GM13977 (cell line): Measurements from ENCODE around the gene TMEM18.

ENCODE experiments used
- DNase-seq: peaks from one replicate; pipeline ENCODE4 v3.0.0; 2012; ENCODE audit warnings: low spot score
- in situ Hi-C: fragments of 300-500 bp; cut with MboI; formaldehyde crosslinking; loops from one replicate; pipeline ENCODE4 v1.12.0; 2022; ENCODE audit warnings: low sequenced_read_pairs, low pct_unique_long_range_greater_than_20kb, mixed read lengths, inconsistent platforms; ENCODE audit not compliant: unreplicated experiment
- TF ChIP-seq, protein P1 (sequence below): IDR thresholded peaks from 2 replicates; pipeline ENCODE4 v1.5.1; 2012; ENCODE audit warnings: mild to moderate bottlenecking, control low read depth; ENCODE audit not compliant: insufficient read depth; ENCODE audit errors: extremely low read depth, missing control alignments

Gene TMEM18

DNA sequence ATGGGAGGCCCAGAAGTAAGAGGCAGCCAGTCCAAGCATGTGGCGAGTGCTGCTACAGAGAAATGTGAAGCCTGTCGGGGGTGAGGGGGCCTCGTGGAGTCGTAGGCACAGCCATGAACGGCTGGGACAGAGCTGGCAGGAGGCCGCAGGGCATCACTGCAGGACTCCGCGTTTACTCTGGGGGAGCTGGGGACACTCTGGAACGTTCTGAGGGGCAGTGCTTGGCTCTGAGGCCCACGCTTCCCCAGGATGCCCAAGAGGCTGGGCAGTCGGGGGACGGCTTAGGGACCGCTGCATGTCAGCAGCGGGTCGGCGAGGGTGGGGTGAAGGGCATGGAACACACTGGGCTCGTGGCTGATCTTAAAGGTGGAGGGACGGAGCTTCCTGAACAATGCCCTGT, 6.6 kb downstream of the TMEM18 start:
- no peak for DNase-seq
- TF ChIP-seq, protein P1, sequence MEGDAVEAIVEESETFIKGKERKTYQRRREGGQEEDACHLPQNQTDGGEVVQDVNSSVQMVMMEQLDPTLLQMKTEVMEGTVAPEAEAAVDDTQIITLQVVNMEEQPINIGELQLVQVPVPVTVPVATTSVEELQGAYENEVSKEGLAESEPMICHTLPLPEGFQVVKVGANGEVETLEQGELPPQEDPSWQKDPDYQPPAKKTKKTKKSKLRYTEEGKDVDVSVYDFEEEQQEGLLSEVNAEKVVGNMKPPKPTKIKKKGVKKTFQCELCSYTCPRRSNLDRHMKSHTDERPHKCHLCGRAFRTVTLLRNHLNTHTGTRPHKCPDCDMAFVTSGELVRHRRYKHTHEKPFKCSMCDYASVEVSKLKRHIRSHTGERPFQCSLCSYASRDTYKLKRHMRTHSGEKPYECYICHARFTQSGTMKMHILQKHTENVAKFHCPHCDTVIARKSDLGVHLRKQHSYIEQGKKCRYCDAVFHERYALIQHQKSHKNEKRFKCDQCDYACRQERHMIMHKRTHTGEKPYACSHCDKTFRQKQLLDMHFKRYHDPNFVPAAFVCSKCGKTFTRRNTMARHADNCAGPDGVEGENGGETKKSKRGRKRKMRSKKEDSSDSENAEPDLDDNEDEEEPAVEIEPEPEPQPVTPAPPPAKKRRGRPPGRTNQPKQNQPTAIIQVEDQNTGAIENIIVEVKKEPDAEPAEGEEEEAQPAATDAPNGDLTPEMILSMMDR = no peak
- in situ Hi-C loops = no loop called here

- DNase-seq = no peak
- in situ Hi-C loops = no loop called here
- TF ChIP-seq, protein P1 = no peak
Observed at GRCh38 chr2:669323-669722, 7.9 kb downstream of the TMEM18 start.

DNA sequence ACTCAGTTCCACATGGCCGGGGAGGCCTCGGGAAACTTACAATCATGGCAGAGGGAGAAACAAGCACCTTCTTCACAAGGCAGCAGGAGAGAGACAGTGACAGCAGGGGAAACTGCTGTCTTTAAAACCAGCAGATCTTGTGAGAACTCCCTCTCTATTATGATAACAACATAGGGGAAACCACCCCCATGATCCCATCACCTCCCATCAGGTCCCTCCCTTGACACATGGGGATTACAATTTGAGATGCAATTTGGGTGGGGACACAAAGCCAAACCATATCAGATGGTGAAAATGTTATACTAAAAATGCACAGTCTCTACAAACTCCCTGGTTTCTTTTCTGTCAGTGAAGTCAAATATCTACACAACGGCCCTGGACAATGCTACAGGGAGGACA, 9.2 kb downstream of the TMEM18 start:
- TF ChIP-seq, protein P1 = no peak
- DNase-seq = no peak
- in situ Hi-C loops = no loop called here

DNA sequence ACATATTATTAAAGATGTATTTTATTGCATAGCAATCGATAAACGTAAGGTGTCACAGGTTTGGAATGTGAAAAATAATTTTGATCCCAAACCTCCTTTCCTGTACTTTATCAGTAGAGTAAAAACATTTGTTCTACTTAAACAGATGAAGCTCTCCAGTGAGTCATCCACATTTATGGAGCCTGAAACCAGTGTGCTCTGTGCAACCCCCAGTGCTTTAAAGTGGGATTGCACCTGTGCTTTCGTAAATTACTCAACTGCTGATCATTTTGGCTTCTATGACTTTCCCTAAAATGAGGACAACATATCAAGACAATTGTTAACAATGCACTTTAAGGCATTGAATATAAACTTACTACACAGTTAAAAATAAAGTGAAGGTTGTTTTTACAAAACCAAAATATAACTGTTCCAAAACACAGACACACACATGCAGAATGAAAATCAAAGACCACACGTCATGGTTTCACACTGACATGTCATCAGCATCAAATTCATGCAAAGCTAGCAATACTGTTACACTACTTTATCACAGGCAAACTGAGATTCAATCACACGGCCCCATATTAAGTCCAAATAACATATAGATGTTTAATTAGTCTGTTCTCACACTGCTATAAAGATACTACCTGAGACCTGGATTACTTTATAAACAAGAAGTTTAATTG, 9.7 kb downstream of the TMEM18 start:
- TF ChIP-seq, protein P1 = no peak
- no peak for DNase-seq
- in situ Hi-C loops = no loop called here

DNA sequence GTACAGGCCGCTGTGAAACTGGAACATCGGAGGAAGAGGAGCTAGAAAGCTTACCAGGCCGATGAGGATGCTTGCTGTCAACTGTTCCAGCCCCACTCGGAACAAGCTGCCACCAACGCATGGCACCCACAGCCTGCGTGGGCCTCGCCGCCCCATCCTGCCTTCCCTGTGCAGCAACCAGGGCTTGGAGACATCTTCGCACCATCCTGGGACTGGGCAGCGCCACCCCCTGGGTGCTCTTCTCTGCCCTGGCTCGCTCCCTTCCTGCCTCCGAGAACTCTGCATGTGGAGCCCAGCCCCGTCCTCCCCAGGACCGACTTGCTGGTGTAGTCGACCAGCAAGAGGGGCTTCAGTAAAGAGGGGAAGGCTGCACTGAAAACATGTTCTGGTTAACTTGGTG, 10.8 kb downstream of the TMEM18 start:
- in situ Hi-C loops = no loop called here
- TF ChIP-seq, protein P1 = no peak
- no peak for DNase-seq

DNA sequence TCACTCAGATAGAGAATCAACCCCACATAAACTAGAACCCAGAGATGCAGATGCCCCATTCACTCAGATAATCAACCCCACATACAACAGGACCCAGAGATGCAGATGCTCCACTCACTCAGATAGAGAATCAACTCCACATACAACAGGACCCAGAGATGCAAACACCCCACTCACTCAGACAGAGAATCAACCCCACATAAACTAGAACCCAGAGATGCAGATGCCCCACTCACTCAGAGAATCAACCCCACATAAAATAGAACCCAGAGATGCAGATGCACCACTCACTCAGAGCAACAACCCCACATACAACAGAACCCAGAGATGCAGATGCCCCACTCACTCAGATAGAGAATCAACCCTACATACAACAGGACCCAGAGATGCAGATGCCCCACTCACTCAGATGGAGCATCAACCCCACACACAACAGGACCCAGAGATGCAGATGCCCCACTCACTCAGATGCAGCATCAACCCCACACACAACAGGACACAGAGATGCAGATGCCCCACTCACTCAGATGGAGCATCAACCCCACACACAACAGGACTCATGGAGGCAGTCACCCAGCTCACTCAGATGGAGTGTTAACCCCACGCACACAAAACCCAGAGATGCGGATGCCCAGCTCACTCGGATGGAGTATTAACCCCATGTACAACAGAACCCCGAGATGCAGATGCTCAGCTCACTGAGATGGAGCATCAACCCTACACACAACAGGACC, 11.7 kb downstream of the TMEM18 start:
- in situ Hi-C loops = no loop called here
- TF ChIP-seq, protein P1 = no peak
- no peak for DNase-seq
